Activated naive CD4-positive, alpha-beta T cell treated with anti-CD3 and anti-CD28 coated beads for 36 hours (primary cell): Measurements from ENCODE around the gene CLIC5. TPM values are rescaled to one million over a fixed set of nuclear protein-coding genes. Genes with fewer than 3 reads are reported as not detected.

Experiments used
- CTCF ChIA-PET: fragments of 350-600 bp; sonication (Branson Sonifier 250); formaldehyde crosslinking; loops from one replicate; lab custom pipeline; 2021; ENCODE audit warnings: antibody characterized with exemption; lab: Charles Lee
- DNase-seq: peaks from one replicate; pipeline ENCODE4 v3.0.0-alpha.2; 2020
- H3K27ac Mint-ChIP-seq: one replicate; pipeline ENCODE4 v1.8.0; 2021; ENCODE audit warnings: mild to moderate bottlenecking, mixed read lengths
- H3K27me3 Mint-ChIP-seq: one replicate; pipeline ENCODE4 v1.8.0; 2021; ENCODE audit warnings: low read depth, mixed read lengths
- H3K36me3 Mint-ChIP-seq: one replicate; pipeline ENCODE4 v1.8.0; 2021; ENCODE audit warnings: low read depth, mixed read lengths
- H3K4me1 Mint-ChIP-seq: one replicate; pipeline ENCODE4 v1.8.0; 2021; ENCODE audit warnings: low read depth, mixed read lengths
- H3K4me3 Mint-ChIP-seq: one replicate; pipeline ENCODE4 v1.8.0; 2021; ENCODE audit warnings: mild to moderate bottlenecking, moderate library complexity, mixed read lengths
- H3K9me3 Mint-ChIP-seq: one replicate; pipeline ENCODE4 v1.8.0; 2021; ENCODE audit warnings: mixed read lengths
- intact Hi-C: fragments of 100-400 bp; cut with micrococcal nuclease; formaldehyde crosslinking; loops from one replicate; pipeline ENCODE4 v1.15.1; 2023
- total RNA-seq, 2 experiments: library from RNA; stranded (reverse); gene quantifications; one replicate each; pipeline ENCODE4 v1.2.3, GENCODE V29; 2021

CLIC5 gene
- total RNA-seq, 2 experiments from 2014 or later: 0.52 to 1.5 TPM

DNA sequence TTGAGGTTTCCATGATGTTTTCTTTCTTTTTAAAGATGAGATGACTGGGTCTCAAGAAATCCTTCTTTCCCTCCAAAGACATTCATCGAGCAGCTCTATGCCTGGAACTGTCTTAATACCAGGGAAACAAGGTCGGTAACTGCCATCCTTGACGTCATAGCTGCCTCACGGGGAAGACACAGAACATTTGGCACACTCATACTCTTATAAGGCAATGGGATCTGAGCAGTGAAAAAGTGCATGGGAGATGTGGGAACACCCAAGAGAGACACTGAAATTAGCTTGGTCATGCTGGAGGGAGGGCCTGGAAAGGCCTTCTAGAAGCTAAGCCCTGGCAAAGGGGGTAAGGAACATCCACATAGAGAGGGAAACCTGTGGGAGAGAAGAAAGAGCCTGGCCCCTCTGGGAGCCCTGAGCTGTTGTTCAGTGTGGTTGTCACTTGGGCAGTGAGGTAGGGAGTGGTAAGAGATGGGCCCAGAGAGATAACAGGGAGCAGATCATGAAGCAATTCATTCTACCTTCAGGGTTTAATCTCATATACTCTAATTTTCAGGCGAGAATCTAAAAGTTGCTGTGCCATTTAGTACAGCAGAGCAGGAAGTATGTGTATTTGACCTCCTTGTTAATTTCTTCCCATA, 30.8 kb downstream of the CLIC5 start:
- DNase-seq: no peak
- CTCF ChIA-PET: interaction anchor here (0.6 kb wide), 2 partner anchors 55 to 306 kb away, joined by 3 to 4 read pairs; no protein-coding TSS in a partner anchor
- Mint-ChIP-seq H3K27ac (no peak overlapping the region), H3K9me3 (peaks cover 3% of the 10 kb centered on the region), H3K36me3 (no peaks in the 10 kb centered on the region), H3K4me1 (no peaks in the 10 kb centered on the region), H3K27me3 (no peaks in the 10 kb centered on the region), H3K4me3 (no peak overlapping the region)
- intact Hi-C loops: no loop called here

- CTCF ChIA-PET: no interaction called here
- Mint-ChIP-seq H3K4me1 (no peaks in the 10 kb centered on the region), H3K36me3 (no peaks in the 10 kb centered on the region), H3K27ac (no peak overlapping the region), H3K27me3 (no peaks in the 10 kb centered on the region), H3K4me3 (no peak overlapping the region), H3K9me3 (peaks cover 3% of the 10 kb centered on the region)
- intact Hi-C loops: no loop called here
- DNase-seq: no peak
Measured at GRCh38 chr6:45984347-45984746, 31.3 kb downstream of the CLIC5 start.

GRCh38 chr6:45983062-45983461, 32.6 kb downstream of the CLIC5 start:
- Mint-ChIP-seq H3K9me3 (peaks cover 3% of the 10 kb centered on the region), H3K4me3 (no peak overlapping the region), H3K4me1 (no peaks in the 10 kb centered on the region), H3K27ac (no peak overlapping the region), H3K27me3 (no peaks in the 10 kb centered on the region), H3K36me3 (no peaks in the 10 kb centered on the region)
- intact Hi-C loops: no loop called here
- CTCF ChIA-PET: no interaction called here
- DNase-seq: no peak

DNA sequence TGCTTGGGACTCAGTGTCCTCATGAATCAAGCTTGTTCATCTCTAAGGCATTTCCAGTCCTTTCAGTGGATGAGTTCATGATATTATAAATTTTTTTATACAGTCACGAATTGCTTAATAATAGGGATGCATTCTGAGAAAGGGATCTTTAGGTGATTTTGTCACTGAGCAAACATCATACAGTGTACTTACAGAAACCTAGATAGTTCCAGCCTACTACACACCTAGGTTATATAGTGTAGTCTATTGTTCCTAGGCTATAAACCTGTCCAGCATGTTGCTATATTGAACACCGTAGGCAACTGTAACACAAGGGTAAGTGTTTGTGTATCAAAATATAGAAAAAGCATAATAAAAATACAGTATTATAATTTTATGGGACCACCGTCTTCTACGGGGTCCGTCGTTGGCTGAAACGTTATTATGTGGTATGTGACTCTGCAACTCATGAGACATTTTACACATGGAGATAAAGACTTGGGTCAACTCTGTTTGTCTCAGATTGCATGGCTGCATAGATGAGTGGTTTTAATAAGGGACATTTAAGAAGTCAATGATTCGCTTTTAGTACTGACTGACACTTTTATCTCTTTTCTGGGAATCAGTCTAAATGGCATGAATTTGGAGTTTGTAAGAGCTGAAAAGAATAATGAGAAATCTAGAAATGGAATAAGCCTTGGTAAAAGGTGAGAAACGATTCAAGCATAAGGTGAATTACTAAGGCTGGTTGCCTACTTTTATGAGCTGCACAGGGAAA, 33.2 kb downstream of the CLIC5 start:
- no peaks in the 10 kb centered on the region for H3K4me1 Mint-ChIP-seq
- DNase-seq: no peak

GRCh38 chr6:45981046-45981445, 34.6 kb downstream of the CLIC5 start:
- CTCF ChIA-PET: no interaction called here
- no peaks in the 10 kb centered on the region for H3K36me3 Mint-ChIP-seq
- no peaks in the 10 kb centered on the region for H3K4me1 Mint-ChIP-seq
- H3K9me3 Mint-ChIP-seq: peaks cover 3% of the 10 kb centered on the region
- DNase-seq: no peak
- intact Hi-C loops: no loop called here
- no peak overlapping the region for H3K4me3 Mint-ChIP-seq
- H3K27me3 Mint-ChIP-seq: no peaks in the 10 kb centered on the region
- H3K27ac Mint-ChIP-seq: no peak overlapping the region

More for the DNA sequence above, 33.2 kb downstream of the CLIC5 start:
- peaks cover 3% of the 10 kb centered on the region for H3K9me3 Mint-ChIP-seq
- intact Hi-C loops: no loop called here
- H3K4me3 Mint-ChIP-seq: no peak overlapping the region
- CTCF ChIA-PET: no interaction called here
- H3K27ac Mint-ChIP-seq: no peak overlapping the region
- H3K36me3 Mint-ChIP-seq: no peaks in the 10 kb centered on the region
- no peaks in the 10 kb centered on the region for H3K27me3 Mint-ChIP-seq

- DNase-seq: no peak
- Mint-ChIP-seq H3K36me3 (no peaks in the 10 kb centered on the region), H3K4me3 (no peak overlapping the region), H3K27me3 (no peaks in the 10 kb centered on the region), H3K9me3 (peaks cover 2% of the 10 kb centered on the region), H3K4me1 (no peaks in the 10 kb centered on the region), H3K27ac (no peak overlapping the region)
- intact Hi-C loops: no loop called here
- CTCF ChIA-PET: no interaction called here
Measured at GRCh38 chr6:45979311-45979710, 36.3 kb downstream of the CLIC5 start.

DNA sequence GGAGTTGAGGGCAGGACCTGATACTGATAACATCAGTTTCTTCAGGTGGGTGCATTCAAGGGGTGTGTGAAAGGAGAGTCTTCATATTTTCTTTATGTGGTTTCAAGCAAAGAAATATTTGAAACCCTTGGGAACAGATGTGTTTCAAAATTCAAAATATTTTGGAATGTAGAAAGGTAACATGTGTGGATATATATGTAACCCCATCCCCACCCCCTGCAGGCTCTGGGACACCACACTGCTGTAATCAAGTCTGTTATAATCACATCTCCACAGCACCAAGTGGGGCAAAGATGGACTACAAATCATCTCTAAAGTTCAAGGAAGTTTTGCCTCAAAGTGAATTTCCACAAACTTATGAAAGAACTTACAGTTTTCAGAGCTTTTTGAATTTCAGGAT, 41.1 kb downstream of the CLIC5 start:
- Mint-ChIP-seq H3K36me3 (no peaks in the 10 kb centered on the region), H3K27me3 (no peaks in the 10 kb centered on the region), H3K4me3 (no peak overlapping the region), H3K9me3 (peaks cover 2% of the 10 kb centered on the region), H3K27ac (no peak overlapping the region), H3K4me1 (peaks cover 15% of the 10 kb centered on the region)
- intact Hi-C loops: no loop called here
- DNase-seq: no peak
- CTCF ChIA-PET: no interaction called here

GRCh38 chr6:45972795-45973503, 42.7 kb downstream of the CLIC5 start:
- Mint-ChIP-seq H3K27me3 (no peaks in the 10 kb centered on the region), H3K4me3 (no peak overlapping the region), H3K36me3 (no peaks in the 10 kb centered on the region), H3K4me1 (peaks cover 17% of the 10 kb centered on the region), H3K9me3 (peaks cover 2% of the 10 kb centered on the region), H3K27ac (no peak overlapping the region)
- intact Hi-C loops: no loop called here
- CTCF ChIA-PET: interaction anchor here (0.6 to 0.7 kb wide), 2 partner anchors 197 to 234 kb away, joined by 3 read pairs; no protein-coding TSS in a partner anchor
- no peak for DNase-seq

GRCh38 chr6:45971287-45971686, 44.4 kb downstream of the CLIC5 start:
- intact Hi-C loops: no loop called here
- DNase-seq: no peak
- Mint-ChIP-seq H3K27me3 (no peaks in the 10 kb centered on the region), H3K4me3 (no peak overlapping the region), H3K36me3 (no peaks in the 10 kb centered on the region), H3K9me3 (peaks cover 2% of the 10 kb centered on the region), H3K27ac (no peak overlapping the region), H3K4me1 (peaks cover 17% of the 10 kb centered on the region)
- CTCF ChIA-PET: no interaction called here

DNA sequence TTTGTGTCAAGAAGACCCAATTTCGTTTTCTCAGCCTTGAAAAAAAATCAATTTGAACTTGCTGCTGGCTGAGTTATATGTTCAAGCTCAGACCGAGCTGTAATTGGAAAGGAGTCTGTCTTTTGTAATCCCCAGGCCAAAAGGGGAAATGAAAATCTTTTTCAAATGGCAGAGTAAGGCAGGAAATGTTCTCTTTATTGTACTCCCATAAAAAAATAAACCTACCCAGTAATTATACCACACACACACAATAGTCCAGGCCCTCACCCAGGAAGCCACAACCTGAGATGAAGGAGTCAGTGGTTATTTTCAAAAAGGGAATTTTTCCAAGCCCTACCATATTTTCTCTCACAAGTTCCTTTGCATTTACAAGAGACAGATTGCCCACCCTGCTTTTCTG, 45.3 kb downstream of the CLIC5 start:
- Mint-ChIP-seq H3K27me3 (no peaks in the 10 kb centered on the region), H3K36me3 (no peaks in the 10 kb centered on the region), H3K27ac (no peak overlapping the region), H3K4me3 (no peak overlapping the region), H3K9me3 (peaks cover 2% of the 10 kb centered on the region), H3K4me1 (peaks cover 17% of the 10 kb centered on the region)
- intact Hi-C loops: no loop called here
- DNase-seq: no peak
- CTCF ChIA-PET: interaction anchor here (1.5 kb wide), 1 partner anchor 40 kb away, joined by 5 read pairs; no protein-coding TSS in a partner anchor

DNA sequence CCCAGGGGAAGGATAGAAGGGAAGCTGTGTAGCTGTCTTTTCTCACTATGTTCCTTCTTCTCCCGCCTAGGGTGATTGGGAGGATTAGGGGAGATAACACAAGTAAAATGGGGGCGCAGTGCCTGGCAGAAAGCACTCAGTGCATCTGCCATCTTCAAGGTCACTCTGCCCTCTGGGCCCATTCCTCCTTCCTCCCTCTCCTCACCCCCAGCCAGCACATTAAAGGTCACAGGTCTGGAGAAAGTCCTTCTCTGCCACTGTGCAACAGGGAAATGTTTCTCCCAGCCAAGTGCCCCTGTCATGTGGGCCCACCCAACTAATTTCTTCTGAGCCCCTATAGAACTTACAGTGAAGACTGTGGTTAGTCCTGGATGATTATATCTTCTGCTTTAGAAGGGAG, 45.8 kb downstream of the CLIC5 start:
- Mint-ChIP-seq H3K9me3 (peaks cover 3% of the 10 kb centered on the region), H3K4me3 (no peak overlapping the region), H3K27ac (no peak overlapping the region), H3K27me3 (no peaks in the 10 kb centered on the region), H3K4me1 (peaks cover 17% of the 10 kb centered on the region), H3K36me3 (no peaks in the 10 kb centered on the region)
- CTCF ChIA-PET: interaction anchor here (1.5 kb wide), 1 partner anchor 39 kb away, joined by 5 read pairs; no protein-coding TSS in a partner anchor
- intact Hi-C loops: no loop called here
- DNase-seq: no peak

DNA sequence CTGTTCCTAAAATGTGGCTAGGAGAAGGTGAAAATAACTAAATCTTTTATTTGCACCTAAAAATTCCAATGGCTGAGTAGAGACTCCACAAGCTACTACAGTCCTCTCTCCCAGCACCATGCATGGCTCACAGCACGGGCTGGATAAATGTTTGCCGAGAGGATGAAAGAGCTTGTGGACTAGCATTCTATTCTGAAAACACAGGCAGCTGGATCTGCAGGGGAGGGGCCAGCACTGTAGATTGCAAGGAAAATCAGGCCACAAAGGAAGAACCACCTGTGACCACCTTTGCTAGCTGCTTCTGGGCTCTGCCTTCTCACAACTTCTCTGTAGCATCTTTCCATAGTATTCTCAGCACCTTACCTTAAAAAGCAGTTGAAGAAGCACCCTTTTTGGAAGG, 46.6 kb downstream of the CLIC5 start:
- H3K36me3 Mint-ChIP-seq: no peaks in the 10 kb centered on the region
- H3K4me3 Mint-ChIP-seq: no peak overlapping the region
- no peak overlapping the region for H3K27ac Mint-ChIP-seq
- peaks cover 9% of the 10 kb centered on the region for H3K9me3 Mint-ChIP-seq
- H3K27me3 Mint-ChIP-seq: no peaks in the 10 kb centered on the region
- H3K4me1 Mint-ChIP-seq: peaks cover 17% of the 10 kb centered on the region
- intact Hi-C loops: no loop called here
- DNase-seq: no peak
- CTCF ChIA-PET: no interaction called here
